MM.1S (cell line): ENCODE data around the gene THADA.

Source experiments
- EZH2 ChIP-seq: fragments of 300-600 bp; sonication (generic); optimal IDR thresholded peaks from 2 replicates; pipeline ENCODE3; 2017; ENCODE audit warnings: low read depth, mild to moderate bottlenecking, antibody characterized with exemption, low read length, mixed read lengths
- TF ChIP-seq, protein P1 (sequence below): fragments of 300-600 bp; sonication (generic); IDR thresholded peaks from 2 replicates; pipeline ENCODE4 v1.5.1; 2016; ENCODE audit warnings: antibody characterized with exemption, low read length, mixed read lengths

DNA sequence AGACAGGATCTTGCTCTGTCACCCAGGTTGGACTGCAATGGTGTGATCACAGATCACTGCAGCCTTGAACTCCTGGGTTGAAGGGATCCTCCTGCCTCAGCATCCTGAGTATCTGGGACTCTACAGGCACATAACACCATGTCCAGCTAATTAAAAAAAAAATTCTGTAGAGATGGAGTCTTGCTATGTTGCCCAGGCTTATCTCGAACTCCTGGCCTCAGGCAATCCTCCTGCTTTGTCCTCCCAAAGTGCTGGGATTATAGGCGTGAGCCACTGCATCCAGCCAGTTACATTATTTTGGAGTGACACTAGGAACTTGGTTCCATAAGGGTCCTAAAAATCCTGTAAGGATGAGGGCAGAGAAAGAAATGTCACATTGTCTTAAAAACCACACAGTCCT, 280.4 kb downstream of the THADA start:
- TF ChIP-seq, protein P1, sequence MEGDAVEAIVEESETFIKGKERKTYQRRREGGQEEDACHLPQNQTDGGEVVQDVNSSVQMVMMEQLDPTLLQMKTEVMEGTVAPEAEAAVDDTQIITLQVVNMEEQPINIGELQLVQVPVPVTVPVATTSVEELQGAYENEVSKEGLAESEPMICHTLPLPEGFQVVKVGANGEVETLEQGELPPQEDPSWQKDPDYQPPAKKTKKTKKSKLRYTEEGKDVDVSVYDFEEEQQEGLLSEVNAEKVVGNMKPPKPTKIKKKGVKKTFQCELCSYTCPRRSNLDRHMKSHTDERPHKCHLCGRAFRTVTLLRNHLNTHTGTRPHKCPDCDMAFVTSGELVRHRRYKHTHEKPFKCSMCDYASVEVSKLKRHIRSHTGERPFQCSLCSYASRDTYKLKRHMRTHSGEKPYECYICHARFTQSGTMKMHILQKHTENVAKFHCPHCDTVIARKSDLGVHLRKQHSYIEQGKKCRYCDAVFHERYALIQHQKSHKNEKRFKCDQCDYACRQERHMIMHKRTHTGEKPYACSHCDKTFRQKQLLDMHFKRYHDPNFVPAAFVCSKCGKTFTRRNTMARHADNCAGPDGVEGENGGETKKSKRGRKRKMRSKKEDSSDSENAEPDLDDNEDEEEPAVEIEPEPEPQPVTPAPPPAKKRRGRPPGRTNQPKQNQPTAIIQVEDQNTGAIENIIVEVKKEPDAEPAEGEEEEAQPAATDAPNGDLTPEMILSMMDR, result no peak
- no peak for TF ChIP-seq EZH2
